WTC11 (cell line): ENCODE results near the gene ALCAM. TPM values are rescaled to one million over a fixed set of nuclear protein-coding genes. Genes with fewer than 3 reads are reported as not detected.

Experiments
- ATAC-seq: fragments of 200-7000 bp; cut with Tn5 transposase; 2 replicates; pipeline ENCODE4 v1.10.0; 2021; ENCODE audit warnings: mild to moderate bottlenecking, moderate library complexity
- CTCF ChIA-PET: fragments of 300-600 bp; sonication (Branson Sonifier 250); formaldehyde crosslinking; loops from one replicate; lab custom pipeline; 2021; ENCODE audit warnings: antibody characterized with exemption; lab: Charles Lee
- POLR2A ChIA-PET: fragments of 350-600 bp; sonication (Branson Sonifier 250); formaldehyde crosslinking; loops from one replicate; lab custom pipeline; 2021; ENCODE audit warnings: antibody characterized with exemption; lab: Charles Lee
- DNase-seq: peaks from one replicate; pipeline ENCODE4 v3.0.0; 2021; ENCODE audit warnings: low spot score
- H3K27ac Mint-ChIP-seq: 2 replicates; pipeline ENCODE4 v1.8.0; 2021; ENCODE audit warnings: mixed read lengths
- H3K27me3 Mint-ChIP-seq: 2 replicates; pipeline ENCODE4 v1.8.0; 2021; ENCODE audit warnings: low read depth, mild to moderate bottlenecking, moderate library complexity, mixed read lengths
- H3K36me3 Mint-ChIP-seq: 2 replicates; pipeline ENCODE4 v1.8.0; 2021; ENCODE audit warnings: mixed read lengths
- H3K4me1 Mint-ChIP-seq: 2 replicates; pipeline ENCODE4 v1.8.0; 2022; ENCODE audit warnings: mixed read lengths
- H3K4me3 Mint-ChIP-seq: 2 replicates; pipeline ENCODE4 v1.8.0; 2021; ENCODE audit warnings: mild to moderate bottlenecking, moderate library complexity, mixed read lengths
- H3K9me3 Mint-ChIP-seq: 2 replicates; pipeline ENCODE4 v1.8.0; 2021; ENCODE audit warnings: mixed read lengths
- EMX1 ChIP-seq: fragments of 250-450 bp; sonication (Bioruptor Pico); IDR thresholded peaks from 2 replicates; pipeline ENCODE4 v1.8.0; 2021; ENCODE audit warnings: mild to moderate bottlenecking
- ESRRA ChIP-seq: sonication (generic); formaldehyde crosslinking; IDR thresholded peaks from 2 replicates; pipeline ENCODE4 v1.8.1; 2022; ENCODE audit warnings: mild to moderate bottlenecking, missing genetic modification reagents, borderline replicate concordance
- FOXK1 ChIP-seq: sonication (generic); formaldehyde crosslinking; IDR thresholded peaks from 2 replicates; pipeline ENCODE4 v1.8.0; 2022; ENCODE audit warnings: mild to moderate bottlenecking, moderate library complexity, missing genetic modification reagents
- NFYB ChIP-seq: sonication (generic); formaldehyde crosslinking; conservative IDR thresholded peaks from 2 replicates; pipeline ENCODE4 v1.8.0; 2022; ENCODE audit warnings: low read depth, missing genetic modification reagents
- NR1H2 ChIP-seq: sonication (generic); formaldehyde crosslinking; IDR thresholded peaks from 2 replicates; pipeline ENCODE4 v1.9.0; 2021; ENCODE audit warnings: mild to moderate bottlenecking, moderate library complexity, missing genetic modification reagents
- NR3C1 ChIP-seq: sonication (generic); formaldehyde crosslinking; conservative IDR thresholded peaks from 2 replicates; pipeline ENCODE4 v1.8.1; 2023; ENCODE audit warnings: low read depth, mild to moderate bottlenecking, missing genetic modification reagents
- OVOL2 ChIP-seq: fragments of 250-450 bp; sonication (Bioruptor Pico); IDR thresholded peaks from 2 replicates; pipeline ENCODE4 v1.9.0; 2021; ENCODE audit warnings: mild to moderate bottlenecking, borderline replicate concordance
- TEAD1 ChIP-seq: sonication (generic); formaldehyde crosslinking; IDR thresholded peaks from 2 replicates; pipeline ENCODE4 v1.8.0; 2022; ENCODE audit warnings: mild to moderate bottlenecking, missing genetic modification reagents
- ZNF138 ChIP-seq: sonication (generic); formaldehyde crosslinking; conservative IDR thresholded peaks from 2 replicates; pipeline ENCODE4 v1.8.1; 2022; ENCODE audit warnings: mild to moderate bottlenecking, moderate library complexity, missing genetic modification reagents
- ZNF317 ChIP-seq: sonication (generic); formaldehyde crosslinking; IDR thresholded peaks from 2 replicates; pipeline ENCODE4 v1.8.1; 2023; ENCODE audit warnings: low read depth, mild to moderate bottlenecking, moderate library complexity, missing genetic modification reagents, borderline replicate concordance
- ZNF396 ChIP-seq: fragments of 250-450 bp; sonication (Bioruptor Pico); IDR thresholded peaks from 2 replicates; pipeline ENCODE4 v1.8.0; 2021; ENCODE audit warnings: mild to moderate bottlenecking, moderate library complexity, borderline replicate concordance
- ZNF671 ChIP-seq: fragments of 250-450 bp; sonication (Bioruptor Pico); IDR thresholded peaks from 2 replicates; pipeline ENCODE4 v1.8.0; 2021; ENCODE audit warnings: mild to moderate bottlenecking
- total RNA-seq: library from RNA; stranded (reverse); gene quantifications from 3 replicates; pipeline ENCODE4 v1.2.3, GENCODE V29; 2021
- TF ChIP-seq, protein P1 (sequence below): fragments of 250-450 bp; sonication (Bioruptor Pico); IDR thresholded peaks from 2 replicates; pipeline ENCODE4 v1.9.0; 2021; ENCODE audit warnings: moderate library complexity, mild to moderate bottlenecking, inconsistent platforms, borderline replicate concordance
- TF ChIP-seq, protein P2 (sequence below): sonication (generic); formaldehyde crosslinking; IDR thresholded peaks from 2 replicates; pipeline ENCODE4 v1.8.1; 2022; ENCODE audit warnings: missing genetic modification reagents, borderline replicate concordance
- TF ChIP-seq, protein P3 (sequence below): sonication (generic); formaldehyde crosslinking; IDR thresholded peaks from 2 replicates; pipeline ENCODE4 v1.8.0; 2023; ENCODE audit warnings: missing genetic modification reagents
- TF ChIP-seq, protein P4 (sequence below): sonication (generic); formaldehyde crosslinking; IDR thresholded peaks from 2 replicates; pipeline ENCODE4 v1.8.1; 2023; ENCODE audit warnings: mild to moderate bottlenecking, missing genetic modification reagents
- TF ChIP-seq, protein P5 (sequence below): sonication (generic); formaldehyde crosslinking; IDR thresholded peaks from 2 replicates; pipeline ENCODE4 v1.8.0; 2023; ENCODE audit warnings: mild to moderate bottlenecking, missing genetic modification reagents
- TF ChIP-seq, protein P6 (sequence below): fragments of 250-450 bp; sonication (Bioruptor Pico); IDR thresholded peaks from 2 replicates; pipeline ENCODE4 v2.1.2; 2022; ENCODE audit warnings: mild to moderate bottlenecking, moderate library complexity

Gene ALCAM
- total RNA-seq, 1 experiment from 2014 or later = 30.7 TPM

- DNase-seq (no peak), ATAC-seq (no peak)
- ChIA-PET CTCF (no interaction called here), POLR2A (no interaction called here)
- no peak for TF ChIP-seq NFYB (CRISPR knock-in tag)
- TF ChIP-seq FOXK1 = no peak
- TF ChIP-seq NR3C1 (CRISPR knock-in tag) = no peak
- TF ChIP-seq, protein P1, sequence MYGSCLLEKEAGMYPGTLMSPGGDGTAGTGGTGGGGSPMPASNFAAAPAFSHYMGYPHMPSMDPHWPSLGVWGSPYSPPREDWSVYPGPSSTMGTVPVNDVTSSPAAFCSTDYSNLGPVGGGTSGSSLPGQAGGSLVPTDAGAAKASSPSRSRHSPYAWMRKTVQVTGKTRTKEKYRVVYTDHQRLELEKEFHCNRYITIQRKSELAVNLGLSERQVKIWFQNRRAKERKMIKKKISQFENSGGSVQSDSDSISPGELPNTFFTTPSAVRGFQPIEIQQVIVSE = no peak
- TF ChIP-seq, protein P2, sequence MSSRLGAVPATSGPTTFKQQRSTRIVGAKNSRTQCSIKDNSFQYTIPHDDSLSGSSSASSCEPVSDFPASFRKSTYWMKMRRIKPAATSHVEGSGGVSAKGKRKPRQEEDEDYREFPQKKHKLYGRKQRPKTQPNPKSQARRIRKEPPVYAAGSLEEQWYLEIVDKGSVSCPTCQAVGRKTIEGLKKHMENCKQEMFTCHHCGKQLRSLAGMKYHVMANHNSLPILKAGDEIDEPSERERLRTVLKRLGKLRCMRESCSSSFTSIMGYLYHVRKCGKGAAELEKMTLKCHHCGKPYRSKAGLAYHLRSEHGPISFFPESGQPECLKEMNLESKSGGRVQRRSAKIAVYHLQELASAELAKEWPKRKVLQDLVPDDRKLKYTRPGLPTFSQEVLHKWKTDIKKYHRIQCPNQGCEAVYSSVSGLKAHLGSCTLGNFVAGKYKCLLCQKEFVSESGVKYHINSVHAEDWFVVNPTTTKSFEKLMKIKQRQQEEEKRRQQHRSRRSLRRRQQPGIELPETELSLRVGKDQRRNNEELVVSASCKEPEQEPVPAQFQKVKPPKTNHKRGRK (CRISPR knock-in tag) = no peak
- no peak for TF ChIP-seq ZNF138 (CRISPR knock-in tag)
- TF ChIP-seq, protein P3, sequence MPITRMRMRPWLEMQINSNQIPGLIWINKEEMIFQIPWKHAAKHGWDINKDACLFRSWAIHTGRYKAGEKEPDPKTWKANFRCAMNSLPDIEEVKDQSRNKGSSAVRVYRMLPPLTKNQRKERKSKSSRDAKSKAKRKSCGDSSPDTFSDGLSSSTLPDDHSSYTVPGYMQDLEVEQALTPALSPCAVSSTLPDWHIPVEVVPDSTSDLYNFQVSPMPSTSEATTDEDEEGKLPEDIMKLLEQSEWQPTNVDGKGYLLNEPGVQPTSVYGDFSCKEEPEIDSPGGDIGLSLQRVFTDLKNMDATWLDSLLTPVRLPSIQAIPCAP (CRISPR knock-in tag) = no peak
- TF ChIP-seq, protein P4, sequence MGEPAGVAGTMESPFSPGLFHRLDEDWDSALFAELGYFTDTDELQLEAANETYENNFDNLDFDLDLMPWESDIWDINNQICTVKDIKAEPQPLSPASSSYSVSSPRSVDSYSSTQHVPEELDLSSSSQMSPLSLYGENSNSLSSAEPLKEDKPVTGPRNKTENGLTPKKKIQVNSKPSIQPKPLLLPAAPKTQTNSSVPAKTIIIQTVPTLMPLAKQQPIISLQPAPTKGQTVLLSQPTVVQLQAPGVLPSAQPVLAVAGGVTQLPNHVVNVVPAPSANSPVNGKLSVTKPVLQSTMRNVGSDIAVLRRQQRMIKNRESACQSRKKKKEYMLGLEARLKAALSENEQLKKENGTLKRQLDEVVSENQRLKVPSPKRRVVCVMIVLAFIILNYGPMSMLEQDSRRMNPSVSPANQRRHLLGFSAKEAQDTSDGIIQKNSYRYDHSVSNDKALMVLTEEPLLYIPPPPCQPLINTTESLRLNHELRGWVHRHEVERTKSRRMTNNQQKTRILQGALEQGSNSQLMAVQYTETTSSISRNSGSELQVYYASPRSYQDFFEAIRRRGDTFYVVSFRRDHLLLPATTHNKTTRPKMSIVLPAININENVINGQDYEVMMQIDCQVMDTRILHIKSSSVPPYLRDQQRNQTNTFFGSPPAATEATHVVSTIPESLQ (CRISPR knock-in tag) = no peak
- no peak for TF ChIP-seq ZNF671 (CRISPR knock-in tag)
- TF ChIP-seq, protein P5, sequence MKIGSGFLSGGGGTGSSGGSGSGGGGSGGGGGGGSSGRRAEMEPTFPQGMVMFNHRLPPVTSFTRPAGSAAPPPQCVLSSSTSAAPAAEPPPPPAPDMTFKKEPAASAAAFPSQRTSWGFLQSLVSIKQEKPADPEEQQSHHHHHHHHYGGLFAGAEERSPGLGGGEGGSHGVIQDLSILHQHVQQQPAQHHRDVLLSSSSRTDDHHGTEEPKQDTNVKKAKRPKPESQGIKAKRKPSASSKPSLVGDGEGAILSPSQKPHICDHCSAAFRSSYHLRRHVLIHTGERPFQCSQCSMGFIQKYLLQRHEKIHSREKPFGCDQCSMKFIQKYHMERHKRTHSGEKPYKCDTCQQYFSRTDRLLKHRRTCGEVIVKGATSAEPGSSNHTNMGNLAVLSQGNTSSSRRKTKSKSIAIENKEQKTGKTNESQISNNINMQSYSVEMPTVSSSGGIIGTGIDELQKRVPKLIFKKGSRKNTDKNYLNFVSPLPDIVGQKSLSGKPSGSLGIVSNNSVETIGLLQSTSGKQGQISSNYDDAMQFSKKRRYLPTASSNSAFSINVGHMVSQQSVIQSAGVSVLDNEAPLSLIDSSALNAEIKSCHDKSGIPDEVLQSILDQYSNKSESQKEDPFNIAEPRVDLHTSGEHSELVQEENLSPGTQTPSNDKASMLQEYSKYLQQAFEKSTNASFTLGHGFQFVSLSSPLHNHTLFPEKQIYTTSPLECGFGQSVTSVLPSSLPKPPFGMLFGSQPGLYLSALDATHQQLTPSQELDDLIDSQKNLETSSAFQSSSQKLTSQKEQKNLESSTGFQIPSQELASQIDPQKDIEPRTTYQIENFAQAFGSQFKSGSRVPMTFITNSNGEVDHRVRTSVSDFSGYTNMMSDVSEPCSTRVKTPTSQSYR (CRISPR knock-in tag) = no peak
- TF ChIP-seq OVOL2 (CRISPR knock-in tag) = no peak
- TF ChIP-seq, protein P6, sequence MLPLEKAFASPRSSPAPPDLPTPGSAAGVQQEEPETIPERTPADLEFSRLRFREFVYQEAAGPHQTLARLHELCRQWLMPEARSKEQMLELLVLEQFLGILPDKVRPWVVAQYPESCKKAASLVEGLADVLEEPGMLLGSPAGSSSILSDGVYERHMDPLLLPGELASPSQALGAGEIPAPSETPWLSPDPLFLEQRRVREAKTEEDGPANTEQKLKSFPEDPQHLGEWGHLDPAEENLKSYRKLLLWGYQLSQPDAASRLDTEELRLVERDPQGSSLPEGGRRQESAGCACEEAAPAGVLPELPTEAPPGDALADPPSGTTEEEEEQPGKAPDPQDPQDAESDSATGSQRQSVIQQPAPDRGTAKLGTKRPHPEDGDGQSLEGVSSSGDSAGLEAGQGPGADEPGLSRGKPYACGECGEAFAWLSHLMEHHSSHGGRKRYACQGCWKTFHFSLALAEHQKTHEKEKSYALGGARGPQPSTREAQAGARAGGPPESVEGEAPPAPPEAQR = no peak
- TF ChIP-seq ZNF317 (CRISPR knock-in tag) = no peak
- no peak for TF ChIP-seq ESRRA
- no peak for TF ChIP-seq ZNF396
- TF ChIP-seq NR1H2 (CRISPR knock-in tag) = no peak
- no peak for TF ChIP-seq TEAD1 (CRISPR knock-in tag)
- TF ChIP-seq EMX1 (CRISPR knock-in tag) = no peak
- Mint-ChIP-seq H3K27ac (no peak overlapping the region), H3K4me1 (no peaks in the 10 kb centered on the region), H3K36me3 (no peaks in the 10 kb centered on the region), H3K4me3 (no peak overlapping the region), H3K27me3 (peaks cover 9% of the 10 kb centered on the region), H3K9me3 (no peaks in the 10 kb centered on the region)
Measured at GRCh38 chr3:105348307-105348706, 18.4 kb upstream of the ALCAM start.
